A673 (cell line): ENCODE results near the gene RAB22A.

ENCODE experiments used
- CTCF ChIP-seq: fragments of 300-800, 200-600 bp; sonication (generic); conservative IDR thresholded peaks from 2 replicates; pipeline ENCODE4 v1.5.1; 2017; ENCODE audit warnings: low read depth, mild to moderate bottlenecking, antibody characterized with exemption, low read length, moderate library complexity, mixed read lengths
- EZH2 ChIP-seq: fragments of 200-600 bp; sonication (generic); IDR thresholded peaks from 2 replicates; pipeline ENCODE4 v1.6.1; 2017; ENCODE audit warnings: borderline replicate concordance, low read depth, mild to moderate bottlenecking, mixed read lengths, antibody characterized with exemption, low read length; ENCODE audit not compliant: poor library complexity, severe bottlenecking

GRCh38 chr20:58271606-58272351, 37.7 kb upstream of the RAB22A start:
- TF ChIP-seq EZH2 (no peak), CTCF (no peak)
